Neural cell (in vitro differentiated cells): Measurements from ENCODE around the gene TXLNB. TPM values are rescaled to one million over a fixed set of nuclear protein-coding genes. Genes with fewer than 3 reads are reported as not detected.

Experiments used
- H2AFZ ChIP-seq: fragments of 200-600, 300-800 bp; sonication (generic), shearing (Covaris generic); 2 replicates; pipeline ENCODE4 v1.6.0; 2014; ENCODE audit warnings: low read depth, mild to moderate bottlenecking, antibody characterized with exemption, low read length, moderate library complexity
- H3F3A ChIP-seq: fragments of 200-600 bp; shearing (Covaris generic); 2 replicates; pipeline ENCODE4 v1.6.1; 2016; ENCODE audit warnings: mild to moderate bottlenecking, moderate library complexity, mixed read lengths, antibody characterized with exemption, low read length; ENCODE audit not compliant: insufficient read depth, poor library complexity, severe bottlenecking
- H3K27ac ChIP-seq: fragments of 200-600, 300-800 bp; sonication (generic), shearing (Covaris generic); 2 replicates; pipeline ENCODE4 v1.5.1; 2014; ENCODE audit warnings: mild to moderate bottlenecking, low read length, moderate library complexity
- H3K27me3 ChIP-seq: fragments of 300-800, 200-600 bp; sonication (generic), shearing (Covaris generic); 2 replicates; pipeline ENCODE4 v1.6.0; 2014; ENCODE audit warnings: mild to moderate bottlenecking, low read depth, low read length, moderate library complexity; ENCODE audit not compliant: insufficient read depth
- H3K36me3 ChIP-seq: fragments of 300-800, 200-600 bp; sonication (generic), shearing (Covaris generic); 2 replicates; pipeline ENCODE4 v1.5.1; 2014; ENCODE audit warnings: mild to moderate bottlenecking, antibody characterized with exemption, low read length, moderate library complexity; ENCODE audit not compliant: insufficient read depth
- H3K4me2 ChIP-seq: fragments of 300-800, 200-600 bp; sonication (generic), shearing (Covaris generic); 2 replicates; pipeline ENCODE4 v1.6.0; 2014; ENCODE audit warnings: mild to moderate bottlenecking, low read length
- H3K4me3 ChIP-seq: fragments of 300-800, 200-600 bp; sonication (generic), shearing (Covaris generic); 2 replicates; pipeline ENCODE4 v1.5.1; 2014; ENCODE audit warnings: mild to moderate bottlenecking, low read length, moderate library complexity
- H3K79me2 ChIP-seq: fragments of 200-600 bp; shearing (Covaris generic); replicated peaks from 2 replicates; pipeline ENCODE4 v1.6.0; 2014; ENCODE audit warnings: mild to moderate bottlenecking, low read length, moderate library complexity; ENCODE audit not compliant: insufficient read depth
- H3K9ac ChIP-seq: fragments of 300-800, 200-600 bp; sonication (generic), shearing (Covaris generic); 2 replicates; pipeline ENCODE4 v1.6.1; 2016; ENCODE audit warnings: mild to moderate bottlenecking, low read length, mixed read lengths
- H3K9me2 ChIP-seq: fragments of 200-600 bp; shearing (Covaris generic); 2 replicates; pipeline ENCODE4 v1.6.1; 2016; ENCODE audit warnings: mild to moderate bottlenecking, low read length, mixed read lengths; ENCODE audit not compliant: insufficient read depth
- H3K9me3 ChIP-seq: fragments of 200-600, 300-800 bp; sonication (generic), shearing (Covaris generic); 2 replicates; pipeline ENCODE4 v1.6.1; 2016; ENCODE audit warnings: mild to moderate bottlenecking, mixed run types, low read length, moderate library complexity, mixed read lengths
- H4K20me1 ChIP-seq: fragments of 200-600 bp; shearing (Covaris generic); 2 replicates; pipeline ENCODE4 v1.6.1; 2016; ENCODE audit warnings: mild to moderate bottlenecking, mixed run types; ENCODE audit not compliant: insufficient read depth
- EP300 ChIP-seq: fragments of 450-650 bp; conservative IDR thresholded peaks from 2 replicates; pipeline ENCODE4 v1.6.1; 2014; ENCODE audit warnings: antibody characterized with exemption, mild to moderate bottlenecking, moderate library complexity; ENCODE audit not compliant: poor library complexity, severe bottlenecking
- EZH2 ChIP-seq: fragments of 200-600, 300-800 bp; shearing (Covaris generic), sonication (generic); IDR thresholded peaks from 2 replicates; pipeline ENCODE4 v1.6.1; 2014; ENCODE audit warnings: antibody characterized with exemption, low read length, borderline replicate concordance, mild to moderate bottlenecking; ENCODE audit not compliant: insufficient read depth, poor library complexity, severe bottlenecking
- MXI1 ChIP-seq: fragments of 450-650 bp; conservative IDR thresholded peaks from 2 replicates; pipeline ENCODE4 v1.6.1; 2014; ENCODE audit warnings: antibody characterized with exemption, mild to moderate bottlenecking; ENCODE audit not compliant: poor library complexity, severe bottlenecking
- POLR2AphosphoS5 ChIP-seq: IDR thresholded peaks from 2 replicates; pipeline ENCODE4 v1.6.1; 2012
- RAD21 ChIP-seq: fragments of 450-650 bp; conservative IDR thresholded peaks from 2 replicates; pipeline ENCODE4 v1.6.1; 2014; ENCODE audit warnings: antibody characterized with exemption, mild to moderate bottlenecking, moderate library complexity
- REST ChIP-seq: IDR thresholded peaks from 2 replicates; pipeline ENCODE4 v1.6.1; 2012; ENCODE audit warnings: borderline replicate concordance
- SMC3 ChIP-seq: fragments of 450-650 bp; conservative IDR thresholded peaks from 2 replicates; pipeline ENCODE4 v1.6.1; 2014; ENCODE audit warnings: antibody characterized with exemption, mild to moderate bottlenecking, moderate library complexity; ENCODE audit not compliant: poor library complexity
- TAF1 ChIP-seq: IDR thresholded peaks from 2 replicates; pipeline ENCODE4 v1.6.1; 2012; ENCODE audit warnings: low read depth
- polyA plus RNA-seq: library from polyadenylated mRNA; depleted of rRNA; stranded (reverse); fragments of >200 nt; gene quantifications from 2 replicates; pipeline ENCODE4 v1.2.3, GENCODE V29; 2014
- TF ChIP-seq, protein P1 (sequence below): fragments of 450-650 bp; IDR thresholded peaks from 2 replicates; pipeline ENCODE4 v1.5.1; 2014; ENCODE audit warnings: antibody characterized with exemption, mild to moderate bottlenecking, moderate library complexity; ENCODE audit not compliant: poor library complexity, severe bottlenecking

Gene TXLNB
- polyA plus RNA-seq, 1 donor from 2014 or later: not detected

GRCh38 chr6:139278190-139278589 lies 13.6 kb downstream of the TXLNB start:
- Histone ChIP-seq H3K9me2 (no peaks in the 10 kb centered on the region), H3K9ac (no peak overlapping the region), H3K79me2 (no peaks in the 10 kb centered on the region), H3K27me3 (no peaks in the 10 kb centered on the region), H3F3A (no peaks in the 10 kb centered on the region), H3K36me3 (no peaks in the 10 kb centered on the region), H3K27ac (no peak overlapping the region), H3K9me3 (no peaks in the 10 kb centered on the region), H2AFZ (no peak overlapping the region), H4K20me1 (no peaks in the 10 kb centered on the region), H3K4me2 (no peak overlapping the region), H3K4me3 (no peak overlapping the region)
- TF ChIP-seq TAF1: no peak
- TF ChIP-seq MXI1: no peak
- TF ChIP-seq REST: no peak
- TF ChIP-seq EP300: no peak
- TF ChIP-seq POLR2AphosphoS5: no peak
- no peak for TF ChIP-seq RAD21
- no peak for TF ChIP-seq SMC3
- no peak for TF ChIP-seq EZH2

DNA sequence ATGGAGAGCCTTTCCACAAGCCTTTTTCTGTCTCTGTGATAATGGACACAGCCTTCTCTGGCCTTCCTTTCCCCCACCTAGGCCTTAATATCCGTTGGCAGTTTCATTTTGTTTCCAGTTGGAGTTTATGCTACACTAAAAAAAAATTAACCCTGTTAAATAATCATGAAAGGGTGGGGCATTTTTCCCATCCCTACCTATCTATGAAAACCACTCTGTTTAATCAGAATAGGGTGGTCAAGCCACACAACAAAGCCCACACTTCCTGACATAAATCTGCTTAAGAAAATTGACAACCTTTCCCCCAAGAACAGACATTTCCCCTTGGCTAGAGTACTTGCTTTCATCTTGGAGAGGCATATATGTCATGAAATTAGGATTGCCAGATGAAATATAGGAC lies 14.2 kb downstream of the TXLNB start:
- no peak overlapping the region for H2AFZ ChIP-seq
- no peaks in the 10 kb centered on the region for H3K27me3 ChIP-seq
- no peaks in the 10 kb centered on the region for H4K20me1 ChIP-seq
- H3K36me3 ChIP-seq: no peaks in the 10 kb centered on the region
- H3K4me3 ChIP-seq: no peak overlapping the region
- TF ChIP-seq MXI1 (no peak), TAF1 (no peak), RAD21 (no peak), SMC3 (no peak), EP300 (no peak), EZH2 (no peak)
- TF ChIP-seq, protein P1, sequence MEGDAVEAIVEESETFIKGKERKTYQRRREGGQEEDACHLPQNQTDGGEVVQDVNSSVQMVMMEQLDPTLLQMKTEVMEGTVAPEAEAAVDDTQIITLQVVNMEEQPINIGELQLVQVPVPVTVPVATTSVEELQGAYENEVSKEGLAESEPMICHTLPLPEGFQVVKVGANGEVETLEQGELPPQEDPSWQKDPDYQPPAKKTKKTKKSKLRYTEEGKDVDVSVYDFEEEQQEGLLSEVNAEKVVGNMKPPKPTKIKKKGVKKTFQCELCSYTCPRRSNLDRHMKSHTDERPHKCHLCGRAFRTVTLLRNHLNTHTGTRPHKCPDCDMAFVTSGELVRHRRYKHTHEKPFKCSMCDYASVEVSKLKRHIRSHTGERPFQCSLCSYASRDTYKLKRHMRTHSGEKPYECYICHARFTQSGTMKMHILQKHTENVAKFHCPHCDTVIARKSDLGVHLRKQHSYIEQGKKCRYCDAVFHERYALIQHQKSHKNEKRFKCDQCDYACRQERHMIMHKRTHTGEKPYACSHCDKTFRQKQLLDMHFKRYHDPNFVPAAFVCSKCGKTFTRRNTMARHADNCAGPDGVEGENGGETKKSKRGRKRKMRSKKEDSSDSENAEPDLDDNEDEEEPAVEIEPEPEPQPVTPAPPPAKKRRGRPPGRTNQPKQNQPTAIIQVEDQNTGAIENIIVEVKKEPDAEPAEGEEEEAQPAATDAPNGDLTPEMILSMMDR: no peak
- no peak overlapping the region for H3K4me2 ChIP-seq
- H3K27ac ChIP-seq: no peak overlapping the region
- no peaks in the 10 kb centered on the region for H3K9me3 ChIP-seq
- no peaks in the 10 kb centered on the region for H3F3A ChIP-seq
- H3K79me2 ChIP-seq: no peaks in the 10 kb centered on the region
- H3K9me2 ChIP-seq: no peaks in the 10 kb centered on the region
- H3K9ac ChIP-seq: no peak overlapping the region
